ENCODE data around the gene KIAA1614.

The KIAA1614 gene

GRCh38 chr1:180920702-180921101 lies 8.0 kb downstream of the KIAA1614 start:
- H3K27me3 ChIP-seq (ENCODE audit: control insufficient read depth in 1 of 2, insufficient read depth in 2 of 2, low read length in 2 of 2) = no peaks in the 10 kb centered on the region
- peaks cover 17% of the 10 kb centered on the region for H3K36me3 ChIP-seq (ENCODE audit: insufficient read depth, low read length)
- H3K4me3 ChIP-seq (ENCODE audit: low read depth in 1 of 2, low read length in 2 of 2) = no peak overlapping the region
- H3K9ac ChIP-seq (ENCODE audit: low read length) = no peak overlapping the region
- no peaks in the 10 kb centered on the region for H3K9me3 ChIP-seq (ENCODE audit: low read length)
- H3K27ac ChIP-seq (ENCODE audit: low read depth, low read length) = no peak overlapping the region
- H3K4me1 ChIP-seq (ENCODE audit: insufficient read depth, low read length) = peaks cover 17% of the 10 kb centered on the region

DNA sequence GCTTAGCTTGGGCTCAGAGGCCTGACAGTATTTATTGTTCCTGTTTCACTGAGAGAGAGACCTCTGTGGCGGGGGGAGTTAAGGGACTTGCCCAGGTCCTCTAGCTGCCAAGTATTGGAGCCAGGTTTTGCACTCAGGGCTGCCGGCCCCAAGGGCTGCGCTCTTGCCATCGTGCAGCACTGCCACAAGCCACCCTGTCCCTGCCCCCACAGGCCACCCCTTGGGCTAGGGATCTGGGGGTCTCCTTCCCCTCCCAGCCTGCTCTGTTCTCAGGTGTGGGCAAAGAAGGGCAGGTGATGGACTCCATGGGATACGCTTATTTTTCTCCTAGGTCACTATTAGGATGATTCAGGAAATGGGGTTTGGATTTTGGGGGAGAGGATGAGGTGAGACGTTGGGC lies 8.7 kb downstream of the KIAA1614 start:
- Histone ChIP-seq H3K36me3 (ENCODE audit: insufficient read depth, low read length) (peaks cover 16% of the 10 kb centered on the region), H3K4me3 (ENCODE audit: low read depth in 1 of 2, low read length in 2 of 2) (no peak overlapping the region), H3K9me3 (ENCODE audit: low read length) (no peaks in the 10 kb centered on the region), H3K4me1 (ENCODE audit: insufficient read depth, low read length) (peaks cover 24% of the 10 kb centered on the region), H3K27ac (ENCODE audit: low read depth, low read length) (no peak overlapping the region), H3K9ac (ENCODE audit: low read length) (no peak overlapping the region), H3K27me3 (ENCODE audit: control insufficient read depth in 1 of 2, insufficient read depth in 2 of 2, low read length in 2 of 2) (no peaks in the 10 kb centered on the region)

DNA sequence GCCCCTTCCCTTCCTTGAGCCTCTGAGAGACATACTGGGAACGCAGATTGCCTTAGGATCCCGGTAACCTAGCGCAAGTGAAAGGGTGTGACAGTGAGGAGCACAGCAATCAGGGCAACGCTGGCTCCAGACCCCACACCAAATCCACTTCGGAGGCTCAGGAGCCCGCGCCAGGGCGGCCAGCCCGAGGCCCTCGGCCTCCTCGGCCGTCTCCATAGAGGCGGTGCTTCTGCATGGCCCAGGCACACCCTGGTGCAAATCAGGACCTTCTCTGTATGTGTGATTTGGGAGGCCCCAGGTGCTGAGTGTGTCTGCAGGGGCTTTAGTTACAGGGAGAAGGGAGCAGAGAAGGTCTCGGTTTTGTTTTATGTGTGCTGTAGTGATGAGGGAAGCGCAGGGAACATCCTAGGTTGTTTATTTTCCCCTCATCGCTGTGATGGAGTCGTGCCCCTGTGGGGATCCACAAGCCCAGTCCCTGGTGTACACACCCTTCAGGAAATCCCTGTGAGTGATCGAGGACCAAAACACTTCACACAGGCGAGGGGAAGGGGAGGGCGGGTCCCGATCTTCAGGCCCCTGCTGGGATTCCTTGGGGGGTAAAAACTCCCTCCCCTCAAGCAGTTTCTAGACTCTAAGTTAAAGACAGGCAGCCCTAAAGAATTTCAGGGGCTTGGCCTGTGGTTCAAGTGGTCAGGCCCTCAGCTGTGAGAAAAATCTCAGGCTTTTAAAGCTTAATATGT lies 9.4 kb downstream of the KIAA1614 start:
- Histone ChIP-seq H3K27me3 (ENCODE audit: control insufficient read depth in 1 of 2, insufficient read depth in 2 of 2, low read length in 2 of 2) (no peaks in the 10 kb centered on the region), H3K27ac (ENCODE audit: low read depth, low read length) (no peak overlapping the region)

DNA sequence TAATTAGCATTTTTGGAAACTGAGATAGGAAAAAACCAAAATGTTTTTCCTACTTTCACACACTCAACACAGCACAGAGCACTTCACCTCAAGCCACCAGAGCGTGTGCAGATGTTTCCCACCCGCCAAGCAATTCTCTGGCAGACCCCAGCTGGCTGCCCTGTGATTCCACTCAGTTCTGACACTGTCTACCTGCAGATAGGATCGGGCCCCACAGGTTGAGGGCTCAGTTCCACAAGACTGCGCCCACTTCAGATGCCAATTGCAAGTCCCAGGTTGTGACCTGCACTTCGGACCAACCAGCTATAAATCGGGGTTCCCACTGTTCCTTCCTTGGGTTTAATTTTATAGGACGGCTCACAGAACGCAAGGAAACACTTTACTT lies 9.9 kb downstream of the KIAA1614 start:
- Histone ChIP-seq H3K36me3 (ENCODE audit: insufficient read depth, low read length) (peaks cover 4% of the 10 kb centered on the region), H3K9ac (ENCODE audit: low read length) (no peak overlapping the region), H3K4me1 (ENCODE audit: insufficient read depth, low read length) (peaks cover 37% of the 10 kb centered on the region), H3K9me3 (ENCODE audit: low read length) (no peaks in the 10 kb centered on the region), H3K27me3 (ENCODE audit: control insufficient read depth in 1 of 2, insufficient read depth in 2 of 2, low read length in 2 of 2) (no peaks in the 10 kb centered on the region), H3K4me3 (ENCODE audit: low read depth in 1 of 2, low read length in 2 of 2) (no peak overlapping the region), H3K27ac (ENCODE audit: low read depth, low read length) (no peak overlapping the region)

More for the DNA sequence above, 9.4 kb downstream of the KIAA1614 start:
- Histone ChIP-seq H3K36me3 (ENCODE audit: insufficient read depth, low read length) (peaks cover 9% of the 10 kb centered on the region), H3K9me3 (ENCODE audit: low read length) (no peaks in the 10 kb centered on the region), H3K4me1 (ENCODE audit: insufficient read depth, low read length) (peaks cover 31% of the 10 kb centered on the region), H3K9ac (ENCODE audit: low read length) (no peak overlapping the region), H3K4me3 (ENCODE audit: low read depth in 1 of 2, low read length in 2 of 2) (no peak overlapping the region)

GRCh38 chr1:180923021-180923841 lies 10.5 kb downstream of the KIAA1614 start:
- no peaks in the 10 kb centered on the region for H3K9me3 ChIP-seq (ENCODE audit: low read length)

DNA sequence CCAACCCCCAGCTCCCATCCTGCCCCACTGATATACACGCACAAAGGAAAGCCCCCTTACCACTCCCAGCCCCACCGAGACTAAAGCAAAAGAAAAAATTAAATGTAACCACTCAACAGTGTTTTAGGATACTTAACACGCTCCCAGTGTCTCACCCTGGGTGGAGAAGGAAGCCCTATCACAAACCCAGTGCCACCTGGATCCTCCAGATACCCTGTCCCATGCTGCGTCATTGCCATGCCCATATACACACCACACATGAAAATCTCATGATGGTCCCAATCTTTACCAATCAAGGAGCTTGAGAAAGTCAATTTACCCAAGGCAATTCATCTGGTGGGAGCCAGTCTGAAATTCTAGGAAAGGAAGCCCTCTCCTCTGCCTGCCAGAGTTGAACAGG lies 11.2 kb downstream of the KIAA1614 start:
- Histone ChIP-seq H3K27ac (ENCODE audit: low read depth, low read length) (no peak overlapping the region), H3K9me3 (ENCODE audit: low read length) (no peaks in the 10 kb centered on the region), H3K9ac (ENCODE audit: low read length) (no peak overlapping the region), H3K36me3 (ENCODE audit: insufficient read depth, low read length) (peaks cover 1% of the 10 kb centered on the region), H3K4me1 (ENCODE audit: insufficient read depth, low read length) (peaks cover 49% of the 10 kb centered on the region), H3K27me3 (ENCODE audit: control insufficient read depth in 1 of 2, insufficient read depth in 2 of 2, low read length in 2 of 2) (no peaks in the 10 kb centered on the region), H3K4me3 (ENCODE audit: low read depth in 1 of 2, low read length in 2 of 2) (no peak overlapping the region)

More at GRCh38 chr1:180923021-180923841, 10.5 kb downstream of the KIAA1614 start:
- no peaks in the 10 kb centered on the region for H3K36me3 ChIP-seq (ENCODE audit: insufficient read depth, low read length)
- no peak overlapping the region for H3K4me3 ChIP-seq (ENCODE audit: low read depth in 1 of 2, low read length in 2 of 2)
- no peak overlapping the region for H3K9ac ChIP-seq (ENCODE audit: low read length)
- no peak overlapping the region for H3K27ac ChIP-seq (ENCODE audit: low read depth, low read length)
- no peaks in the 10 kb centered on the region for H3K27me3 ChIP-seq (ENCODE audit: control insufficient read depth in 1 of 2, insufficient read depth in 2 of 2, low read length in 2 of 2)
- H3K4me1 ChIP-seq (ENCODE audit: insufficient read depth, low read length) = peaks cover 43% of the 10 kb centered on the region

GRCh38 chr1:180924939-180925338 lies 12.2 kb downstream of the KIAA1614 start:
- H3K36me3 ChIP-seq (ENCODE audit: insufficient read depth, low read length) = peaks cover 12% of the 10 kb centered on the region
- no peaks in the 10 kb centered on the region for H3K9me3 ChIP-seq (ENCODE audit: low read length)
- peaks cover 60% of the 10 kb centered on the region for H3K4me1 ChIP-seq (ENCODE audit: insufficient read depth, low read length)
- no peak overlapping the region for H3K9ac ChIP-seq (ENCODE audit: low read length)
- peak overlapping the region; percentile 88 for H3K27ac ChIP-seq (ENCODE audit: low read depth, low read length)
- no peaks in the 10 kb centered on the region for H3K27me3 ChIP-seq (ENCODE audit: control insufficient read depth in 1 of 2, insufficient read depth in 2 of 2, low read length in 2 of 2)
- no peak overlapping the region for H3K4me3 ChIP-seq (ENCODE audit: low read depth in 1 of 2, low read length in 2 of 2)

GRCh38 chr1:180925471-180926051 lies 12.9 kb downstream of the KIAA1614 start:
- Histone ChIP-seq H3K9ac (ENCODE audit: low read length) (no peak overlapping the region), H3K4me3 (ENCODE audit: low read depth in 1 of 2, low read length in 2 of 2) (no peak overlapping the region), H3K36me3 (ENCODE audit: insufficient read depth, low read length) (peaks cover 12% of the 10 kb centered on the region), H3K27me3 (ENCODE audit: control insufficient read depth in 1 of 2, insufficient read depth in 2 of 2, low read length in 2 of 2) (no peaks in the 10 kb centered on the region), H3K4me1 (ENCODE audit: insufficient read depth, low read length) (peaks cover 60% of the 10 kb centered on the region), H3K27ac (ENCODE audit: low read depth, low read length) (peak overlapping the region; percentile 88), H3K9me3 (ENCODE audit: low read length) (no peaks in the 10 kb centered on the region)

GRCh38 chr1:180926164-180926981 lies 13.7 kb downstream of the KIAA1614 start:
- H3K27ac ChIP-seq (ENCODE audit: low read depth, low read length) = peak overlapping the region; percentile 88
- peak overlapping the region in 1 of 2 donors; percentile 32 for H3K4me3 ChIP-seq (ENCODE audit: low read depth in 1 of 2, low read length in 2 of 2)
- H3K4me1 ChIP-seq (ENCODE audit: insufficient read depth, low read length) = peaks cover 60% of the 10 kb centered on the region
- H3K9me3 ChIP-seq (ENCODE audit: low read length) = no peaks in the 10 kb centered on the region
- H3K9ac ChIP-seq (ENCODE audit: low read length) = peak overlapping the region; percentile 23
- peaks cover 12% of the 10 kb centered on the region for H3K36me3 ChIP-seq (ENCODE audit: insufficient read depth, low read length)
- no peaks in the 10 kb centered on the region for H3K27me3 ChIP-seq (ENCODE audit: control insufficient read depth in 1 of 2, insufficient read depth in 2 of 2, low read length in 2 of 2)

DNA sequence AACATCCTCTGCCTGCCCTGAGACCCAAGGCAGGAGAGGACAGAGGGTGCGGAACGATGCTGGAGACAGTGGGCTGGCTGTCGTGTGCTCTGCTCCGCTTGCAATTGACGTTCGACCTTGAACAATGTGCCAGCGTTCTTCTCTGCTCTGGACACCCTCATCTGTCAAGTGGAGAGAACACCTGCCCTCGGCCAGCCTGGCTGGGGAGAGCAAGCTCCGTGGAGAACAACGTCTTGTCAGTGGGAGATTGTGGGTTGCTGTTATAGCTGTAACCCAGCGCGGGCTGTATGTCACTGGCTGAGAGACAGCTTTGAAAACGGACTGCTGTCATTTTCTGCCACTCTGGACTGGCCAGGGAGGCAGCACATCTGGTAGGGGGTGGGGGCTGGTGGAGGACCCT lies 14.7 kb downstream of the KIAA1614 start:
- H3K27me3 ChIP-seq (ENCODE audit: control insufficient read depth in 1 of 2, insufficient read depth in 2 of 2, low read length in 2 of 2) = no peaks in the 10 kb centered on the region
- no peaks in the 10 kb centered on the region for H3K9me3 ChIP-seq (ENCODE audit: low read length)
- H3K4me3 ChIP-seq (ENCODE audit: low read depth in 1 of 2, low read length in 2 of 2) = no peak overlapping the region
- H3K4me1 ChIP-seq (ENCODE audit: insufficient read depth, low read length) = peaks cover 60% of the 10 kb centered on the region
- no peak overlapping the region for H3K9ac ChIP-seq (ENCODE audit: low read length)
- H3K27ac ChIP-seq (ENCODE audit: low read depth, low read length) = peak overlapping the region; percentile 88
- H3K36me3 ChIP-seq (ENCODE audit: insufficient read depth, low read length) = peaks cover 12% of the 10 kb centered on the region

DNA sequence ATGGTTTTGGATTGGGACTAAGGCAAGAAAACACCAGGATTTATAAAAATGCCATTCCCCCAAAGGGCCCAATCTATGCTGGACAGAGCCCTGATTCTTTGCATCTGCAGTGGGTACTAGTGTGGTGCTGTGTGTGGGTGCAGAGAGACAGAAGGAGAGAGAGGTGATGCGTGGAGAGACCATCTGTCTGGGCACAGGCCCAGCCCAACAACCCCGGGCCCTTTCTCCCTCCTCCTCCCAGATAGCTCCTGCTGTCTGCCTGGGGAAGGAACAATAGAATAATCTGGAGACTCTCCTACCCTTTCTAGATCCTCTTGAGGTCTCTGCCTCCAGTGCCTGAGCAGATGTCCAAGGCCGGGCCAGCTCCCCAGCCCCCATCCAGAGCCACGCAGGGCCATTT lies 15.1 kb downstream of the KIAA1614 start:
- peaks cover 58% of the 10 kb centered on the region for H3K4me1 ChIP-seq (ENCODE audit: insufficient read depth, low read length)
- H3K27me3 ChIP-seq (ENCODE audit: control insufficient read depth in 1 of 2, insufficient read depth in 2 of 2, low read length in 2 of 2) = no peaks in the 10 kb centered on the region
- peaks cover 12% of the 10 kb centered on the region for H3K36me3 ChIP-seq (ENCODE audit: insufficient read depth, low read length)
- no peaks in the 10 kb centered on the region for H3K9me3 ChIP-seq (ENCODE audit: low read length)
- peak overlapping the region; percentile 88 for H3K27ac ChIP-seq (ENCODE audit: low read depth, low read length)
- H3K4me3 ChIP-seq (ENCODE audit: low read depth in 1 of 2, low read length in 2 of 2) = no peak overlapping the region
- no peak overlapping the region for H3K9ac ChIP-seq (ENCODE audit: low read length)
